Keratinocyte (primary cell): ENCODE results near the gene AGPAT3.

ENCODE experiments used
- EZH2 ChIP-seq: IDR thresholded peaks from one replicate; pipeline ENCODE4 v1.6.1; 2012; ENCODE audit warnings: inconsistent platforms, mild to moderate bottlenecking, low read length, moderate library complexity
- TF ChIP-seq, protein P1 (sequence below), 3 experiments: IDR thresholded peaks in 1 of 3; conservative IDR thresholded peaks in 1 of 3; optimal IDR thresholded peaks in 1 of 3; 2 replicates in 2 of 3; 3 replicates in 1 of 3; pipeline versions ENCODE3 to v1.5.1; 2011; ENCODE audit warnings: low read length in 3 of 3, mild to moderate bottlenecking in 3 of 3, moderate library complexity in 2 of 3, control low read depth in 1 of 3, inconsistent platforms in 1 of 3; ENCODE audit not compliant: insufficient read depth in 2 of 3; ENCODE audit errors: extremely low read depth in 1 of 3

GRCh38 chr21:43881283-43881682 lies 16.3 kb downstream of the AGPAT3 start:
- TF ChIP-seq, protein P1, sequence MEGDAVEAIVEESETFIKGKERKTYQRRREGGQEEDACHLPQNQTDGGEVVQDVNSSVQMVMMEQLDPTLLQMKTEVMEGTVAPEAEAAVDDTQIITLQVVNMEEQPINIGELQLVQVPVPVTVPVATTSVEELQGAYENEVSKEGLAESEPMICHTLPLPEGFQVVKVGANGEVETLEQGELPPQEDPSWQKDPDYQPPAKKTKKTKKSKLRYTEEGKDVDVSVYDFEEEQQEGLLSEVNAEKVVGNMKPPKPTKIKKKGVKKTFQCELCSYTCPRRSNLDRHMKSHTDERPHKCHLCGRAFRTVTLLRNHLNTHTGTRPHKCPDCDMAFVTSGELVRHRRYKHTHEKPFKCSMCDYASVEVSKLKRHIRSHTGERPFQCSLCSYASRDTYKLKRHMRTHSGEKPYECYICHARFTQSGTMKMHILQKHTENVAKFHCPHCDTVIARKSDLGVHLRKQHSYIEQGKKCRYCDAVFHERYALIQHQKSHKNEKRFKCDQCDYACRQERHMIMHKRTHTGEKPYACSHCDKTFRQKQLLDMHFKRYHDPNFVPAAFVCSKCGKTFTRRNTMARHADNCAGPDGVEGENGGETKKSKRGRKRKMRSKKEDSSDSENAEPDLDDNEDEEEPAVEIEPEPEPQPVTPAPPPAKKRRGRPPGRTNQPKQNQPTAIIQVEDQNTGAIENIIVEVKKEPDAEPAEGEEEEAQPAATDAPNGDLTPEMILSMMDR (optimal IDR thresholded peaks at IDR 0.05 in 1 of 3, IDR thresholded peaks at IDR 0.05 in 1 of 3, conservative IDR thresholded peaks at IDR 0.05 in 1 of 3; ENCODE audit: extremely low read depth in 1 of 3, insufficient read depth in 2 of 3, low read length in 3 of 3) = no peak
- TF ChIP-seq EZH2 = no peak
